Activated naive CD4-positive, alpha-beta T cell (primary cell): Measurements from ENCODE around the gene PLXDC1.
"Not testable (repeated sequence)": the region's sequence is repeated elsewhere in the genome, so short reads cannot be mapped to it uniquely, and the experiment has no call there.

Experiments used
- DNase-seq, 4 experiments: peaks; one replicate each; lab custom pipeline; 2025; lab: John Stamatoyannopoulos, UW

PLXDC1 gene

GRCh38 chr17:39125143-39125875 is 26.1 kb downstream of the PLXDC1 start:
- no peak for DNase-seq

GRCh38 chr17:39123627-39124026 is 27.8 kb downstream of the PLXDC1 start:
- DNase-seq = no peak

- DNase-seq = no peak
Measured at GRCh38 chr17:39122991-39123390, 28.4 kb downstream of the PLXDC1 start.

- not testable (repeated sequence) for DNase-seq
Measured at GRCh38 chr17:39121919-39122318, 29.5 kb downstream of the PLXDC1 start.

- no peak for DNase-seq
Measured at GRCh38 chr17:39118674-39119419, 32.6 kb downstream of the PLXDC1 start.

GRCh38 chr17:39116224-39116623 is 35.2 kb downstream of the PLXDC1 start:
- no peak for DNase-seq

- no peak for DNase-seq
Measured at GRCh38 chr17:39115135-39115534, 36.3 kb downstream of the PLXDC1 start.

- DNase-seq = no peak
Measured at GRCh38 chr17:39114723-39115122, 36.7 kb downstream of the PLXDC1 start.

GRCh38 chr17:39113871-39114270 is 37.6 kb downstream of the PLXDC1 start:
- no peak for DNase-seq

GRCh38 chr17:39110435-39111136 is 40.9 kb downstream of the PLXDC1 start:
- no peak for DNase-seq

- DNase-seq = no peak
Measured at GRCh38 chr17:39108461-39109375, 42.7 kb downstream of the PLXDC1 start.

- no peak for DNase-seq
Measured at GRCh38 chr17:39107973-39108372, 43.5 kb downstream of the PLXDC1 start.

- no peak for DNase-seq
Measured at GRCh38 chr17:39107155-39107554, 44.3 kb downstream of the PLXDC1 start.

- DNase-seq = no peak
Measured at GRCh38 chr17:39105705-39106104, 45.7 kb downstream of the PLXDC1 start.

- DNase-seq = no peak
Measured at GRCh38 chr17:39104657-39105056, 46.8 kb downstream of the PLXDC1 start.

GRCh38 chr17:39104046-39104445 is 47.4 kb downstream of the PLXDC1 start:
- DNase-seq = no peak

GRCh38 chr17:39101091-39101490 is 50.3 kb downstream of the PLXDC1 start:
- no peak for DNase-seq

GRCh38 chr17:39100530-39100929 is 50.9 kb downstream of the PLXDC1 start:
- no peak for DNase-seq

GRCh38 chr17:39099663-39100286 is 51.7 kb downstream of the PLXDC1 start:
- no peak for DNase-seq

- no peak for DNase-seq
Measured at GRCh38 chr17:39098588-39098987, 52.8 kb downstream of the PLXDC1 start.

GRCh38 chr17:39097537-39097936 is 53.9 kb downstream of the PLXDC1 start:
- no peak for DNase-seq
